Smooth muscle cell of the pulmonary artery (primary cell): ENCODE data around the gene FAM72D. TPM values are rescaled to one million over a fixed set of nuclear protein-coding genes. Genes with fewer than 3 reads are reported as not detected.

Experiments used
- total RNA-seq: library from RNA; depleted of rRNA; stranded (reverse); fragments of >200 nt; gene quantifications from 2 replicates; pipeline ENCODE4 v1.2.3, GENCODE V29; 2014

Gene FAM72D
- total RNA-seq = 0.36 and 0.52 TPM in 2 replicates

GRCh38 chr1:145095284-145096057 is at the start of gene FAM72D, which contains the start of gene SRGAP2B:
Gene FAM72D (plus strand): TSS chr1:145095974. CDS start chr1:145096848, 874 bp downstream.
Gene SRGAP2B (minus strand): TSS chr1:145095328. CDS start chr1:145092901, 2,427 bp downstream.

Other genes starting within 250 kb of the FAM72D start
- 41.1 and 48.7 TPM in 2 replicates for gene SRGAP2B, start 646 bp upstream of the FAM72D start, total RNA-seq
- not detected in 2 replicates for gene PPIAL4D, start 146.2 kb downstream of the FAM72D start, total RNA-seq